GM19238 (cell line): ENCODE results near the gene PAPOLB.

Source experiments
- DNase-seq: peaks from one replicate; pipeline ENCODE4 v3.0.0; 2011; ENCODE audit warnings: low spot score; ENCODE audit not compliant: insufficient read length

Gene PAPOLB

GRCh38 chr7:4825081-4825480 lies 36.7 kb downstream of the PAPOLB start:
- no peak for DNase-seq

GRCh38 chr7:4824120-4824775 lies 37.6 kb downstream of the PAPOLB start:
- no peak for DNase-seq

- no peak for DNase-seq
These were observed 38.2 kb downstream of the PAPOLB start for GRCh38 chr7:4823441-4824119.

GRCh38 chr7:4822677-4823076 lies 39.2 kb downstream of the PAPOLB start:
- no peak for DNase-seq

- no peak for DNase-seq
These were observed 40.8 kb downstream of the PAPOLB start for GRCh38 chr7:4820967-4821471.

GRCh38 chr7:4820405-4820966 lies 41.3 kb downstream of the PAPOLB start:
- DNase-seq: no peak

GRCh38 chr7:4819560-4820404 lies 42.0 kb downstream of the PAPOLB start:
- no peak for DNase-seq

GRCh38 chr7:4818000-4818794 lies 43.6 kb downstream of the PAPOLB start:
- DNase-seq: no peak

GRCh38 chr7:4817178-4817901 lies 44.5 kb downstream of the PAPOLB start:
- no peak for DNase-seq

GRCh38 chr7:4816419-4817080 lies 45.3 kb downstream of the PAPOLB start:
- DNase-seq: no peak

GRCh38 chr7:4815609-4816418 lies 46.0 kb downstream of the PAPOLB start:
- no peak for DNase-seq

- no peak for DNase-seq
These were observed 46.7 kb downstream of the PAPOLB start for GRCh38 chr7:4815121-4815520.

- DNase-seq: no peak
These were observed 47.4 kb downstream of the PAPOLB start for GRCh38 chr7:4814433-4814832.

GRCh38 chr7:4809666-4810065 lies 52.2 kb downstream of the PAPOLB start:
- no peak for DNase-seq

- no peak for DNase-seq
These were observed 52.7 kb downstream of the PAPOLB start for GRCh38 chr7:4809091-4809591.

- no peak for DNase-seq
These were observed 53.3 kb downstream of the PAPOLB start for GRCh38 chr7:4808565-4808964.

GRCh38 chr7:4808026-4808425 lies 53.8 kb downstream of the PAPOLB start:
- no peak for DNase-seq
